ENCODE data around the gene DDIAS.

- TF ChIP-seq CTCF (IDR thresholded peaks at IDR 0.05 in 4 of 5, conservative IDR thresholded peaks at IDR 0.05 in 1 of 5), result no peak
- TF ChIP-seq POLR2A (IDR thresholded peaks at IDR 0.05), result no peak
Measured at GRCh38 chr11:82890002-82890341, 11.6 kb upstream of the DDIAS start.

Data from gastrocnemius medialis (tissue), 4 donors.